Measurements from ENCODE around the gene ALDH2.

- TF ChIP-seq RXRA (IDR thresholded peaks at IDR 0.05; ENCODE audit: borderline replicate concordance, low read depth), result no peak
- TF ChIP-seq CTCF (IDR thresholded peaks at IDR 0.05), result no peak
- TF ChIP-seq EP300 (IDR thresholded peaks at IDR 0.05; ENCODE audit: borderline replicate concordance in 1 of 2, low read depth in 1 of 2, low read length in 1 of 2), result no peak
- TF ChIP-seq MAX (IDR thresholded peaks at IDR 0.05; ENCODE audit: low read depth), result no peak
- no peak for TF ChIP-seq SIN3A (IDR thresholded peaks at IDR 0.05; ENCODE audit: borderline replicate concordance, low read depth, low read length)
- no peak for TF ChIP-seq ELF1 (IDR thresholded peaks at IDR 0.05)
- no peak for TF ChIP-seq MEF2A (IDR thresholded peaks at IDR 0.05; ENCODE audit: borderline replicate concordance, low read depth)
These were observed 36.3 kb upstream of the ALDH2 start for GRCh38 chr12:111730420-111730819.
